Measurements from ENCODE around the gene DTWD1. TPM values are rescaled to one million over a fixed set of nuclear protein-coding genes. Genes with fewer than 3 reads are reported as not detected.
A peak's percentile ranks its signal among the peaks of the same experiment; 100 is the strongest.
"Not testable (repeated sequence)": the region's sequence is repeated elsewhere in the genome, so short reads cannot be mapped to it uniquely, and the experiment has no call there.

Gene DTWD1
- total and polyA plus RNA-seq, 10 of the 15 experiments (the other 5 are each of a cell fraction or from before 2014, with no cell fraction given): 13.9 to 32.0 (median 19.3) TPM

GRCh38 chr15:49696433-49696832, 75.6 kb downstream of the DTWD1 start:
- CTCF ChIA-PET: interaction anchor here (0.6 to 1.7 kb wide), 2 partner anchors 10 to 254 kb away, joined by 3 to 4 read pairs; no protein-coding TSS in a partner anchor
- intact Hi-C loops (cut with micrococcal nuclease; ENCODE audit: unreplicated experiment): no loop called here
- no peaks in the 10 kb centered on the region for H3K9me3 ChIP-seq (replicated peaks; ENCODE audit: control insufficient read depth, insufficient read depth, low read length)
- RAD21 ChIA-PET (ENCODE audit: unreplicated experiment): no interaction called here
- FAIRE-seq (no peak), ATAC-seq (no peak), DNase-seq (ENCODE audit: low read depth, low spot score) (no peak)
- H2AFZ ChIP-seq (ENCODE audit: control insufficient read depth, low read depth, low read length): no peak overlapping the region
- H3K27ac ChIP-seq (ENCODE audit: control insufficient read depth, insufficient read depth): no peak overlapping the region
- no peak overlapping the region for H3K9ac ChIP-seq (ENCODE audit: control insufficient read depth, insufficient read depth, low read length)
- SMC1A ChIA-PET (ENCODE audit: uncharacterized antibody, unreplicated experiment): no interaction called here
- H3K4me2 ChIP-seq (ENCODE audit: control insufficient read depth, insufficient read depth): no peak overlapping the region
- POLR2A ChIA-PET: no interaction called here
- H4K20me1 ChIP-seq (ENCODE audit: control insufficient read depth, insufficient read depth): no peaks in the 10 kb centered on the region
- no peaks in the 10 kb centered on the region for H3K36me3 ChIP-seq (ENCODE audit: control insufficient read depth in 2 of 2, insufficient read depth in 2 of 2, low read length in 1 of 2)
- no peaks in the 10 kb centered on the region for H3K4me1 ChIP-seq (ENCODE audit: control insufficient read depth, insufficient read depth, low read length)
- H3K79me2 ChIP-seq (ENCODE audit: control insufficient read depth, insufficient read depth, low read length): no peaks in the 10 kb centered on the region
- TF ChIP-seq BCL3 (IDR thresholded peaks at IDR 0.05; ENCODE audit: borderline replicate concordance, insufficient read depth, low read depth, low read length, poor library complexity, severe bottlenecking): peak; percentile 77
- no peak for TF ChIP-seq ZNF384 (IDR thresholded peaks at IDR 0.05; ENCODE audit: borderline replicate concordance, low read depth, low read length)
- H3K4me3 ChIP-seq: no peak overlapping the region
- in situ Hi-C loops (cut with MboI): no loop called here
- 0% methylated on average over 2 of the region's 2 CpGs for WGBS (ENCODE audit: insufficient coverage, insufficient replicate concordance, low lambda C conversion rate, missing lambda C conversion rate)
- no TSS peak for BruUV-seq (replicated peaks)
- no peaks in the 10 kb centered on the region for H3K27me3 ChIP-seq (replicated peaks in 1 of 2; ENCODE audit: control insufficient read depth in 2 of 2, insufficient read depth in 2 of 2, low read length in 1 of 2)

GRCh38 chr15:49697121-49697520, 76.3 kb downstream of the DTWD1 start:
- no peak overlapping the region for H3K4me3 ChIP-seq
- H3K9me3 ChIP-seq (replicated peaks; ENCODE audit: control insufficient read depth, insufficient read depth, low read length): no peaks in the 10 kb centered on the region
- DNase-seq (ENCODE audit: low read depth, low spot score) (no peak), ATAC-seq (no peak), FAIRE-seq (no peak)
- no peaks in the 10 kb centered on the region for H4K20me1 ChIP-seq (ENCODE audit: control insufficient read depth, insufficient read depth)
- in situ Hi-C loops (cut with MboI): no loop called here
- no peaks in the 10 kb centered on the region for H3K79me2 ChIP-seq (ENCODE audit: control insufficient read depth, insufficient read depth, low read length)
- ChIA-PET SMC1A (ENCODE audit: uncharacterized antibody, unreplicated experiment) (no interaction called here), CTCF (interaction anchor here (1.7 kb wide), 1 partner anchor 10 kb away, joined by 4 read pairs; no protein-coding TSS in a partner anchor), RAD21 (ENCODE audit: unreplicated experiment) (no interaction called here), POLR2A (no interaction called here)
- H3K9ac ChIP-seq (ENCODE audit: control insufficient read depth, insufficient read depth, low read length): no peak overlapping the region
- 56% methylated on average over 1 of the region's 1 CpG for WGBS (ENCODE audit: insufficient coverage, insufficient replicate concordance, low lambda C conversion rate, missing lambda C conversion rate)
- no peak overlapping the region for H3K4me2 ChIP-seq (ENCODE audit: control insufficient read depth, insufficient read depth)
- TF ChIP-seq E2F4 (IDR thresholded peaks at IDR 0.05; ENCODE audit: low read depth, low read length) (no peak), ASH2L (IDR thresholded peaks at IDR 0.05; ENCODE audit: borderline replicate concordance, low read depth) (no peak), CHD2 (IDR thresholded peaks at IDR 0.05; ENCODE audit: borderline replicate concordance, low read depth, low read length) (no peak), HDAC2 (IDR thresholded peaks at IDR 0.05) (no peak)
- no TSS peak for BruUV-seq (replicated peaks)
- no peaks in the 10 kb centered on the region for H3K4me1 ChIP-seq (ENCODE audit: control insufficient read depth, insufficient read depth, low read length)
- H3K27ac ChIP-seq (ENCODE audit: control insufficient read depth, insufficient read depth): no peak overlapping the region
- no peak overlapping the region for H2AFZ ChIP-seq (ENCODE audit: control insufficient read depth, low read depth, low read length)
- intact Hi-C loops (cut with micrococcal nuclease; ENCODE audit: unreplicated experiment): no loop called here
- no peaks in the 10 kb centered on the region for H3K36me3 ChIP-seq (ENCODE audit: control insufficient read depth in 2 of 2, insufficient read depth in 2 of 2, low read length in 1 of 2)
- no peaks in the 10 kb centered on the region for H3K27me3 ChIP-seq (replicated peaks in 1 of 2; ENCODE audit: control insufficient read depth in 2 of 2, insufficient read depth in 2 of 2, low read length in 1 of 2)

- 72% methylated on average over 11 of the region's 12 CpGs for WGBS (ENCODE audit: insufficient coverage, insufficient replicate concordance, low lambda C conversion rate, missing lambda C conversion rate)
- FAIRE-seq; H3K4me2 ChIP-seq (ENCODE audit: control insufficient read depth, insufficient read depth); H4K20me1 ChIP-seq (ENCODE audit: control insufficient read depth, insufficient read depth); H3K27ac ChIP-seq (ENCODE audit: control insufficient read depth, insufficient read depth); ATAC-seq; in situ Hi-C loops (cut with MboI); BruUV-seq (replicated peaks); H3K79me2 ChIP-seq (ENCODE audit: control insufficient read depth, insufficient read depth, low read length); POLR2A ChIA-PET; H2AFZ ChIP-seq (ENCODE audit: control insufficient read depth, low read depth, low read length); SMC1A ChIA-PET (ENCODE audit: uncharacterized antibody, unreplicated experiment); H3K27me3 ChIP-seq (replicated peaks in 1 of 2; ENCODE audit: control insufficient read depth in 2 of 2, insufficient read depth in 2 of 2, low read length in 1 of 2); H3K4me3 ChIP-seq; CTCF ChIA-PET; DNase-seq (ENCODE audit: low read depth, low spot score); H3K36me3 ChIP-seq (ENCODE audit: control insufficient read depth in 2 of 2, insufficient read depth in 2 of 2, low read length in 1 of 2); H3K9ac ChIP-seq (ENCODE audit: control insufficient read depth, insufficient read depth, low read length); H3K9me3 ChIP-seq (replicated peaks; ENCODE audit: control insufficient read depth, insufficient read depth, low read length); RAD21 ChIA-PET (ENCODE audit: unreplicated experiment); intact Hi-C loops (cut with micrococcal nuclease; ENCODE audit: unreplicated experiment); H3K4me1 ChIP-seq (ENCODE audit: control insufficient read depth, insufficient read depth, low read length): not testable (repeated sequence)
Observed at GRCh38 chr15:49702982-49703381, 82.1 kb downstream of the DTWD1 start.

All from GM12878 (cell line).